Endothelial cell of umbilical vein (primary cell): ENCODE measurements around the gene CTU2. TPM values are rescaled to one million over a fixed set of nuclear protein-coding genes. Genes with fewer than 3 reads are reported as not detected.

ENCODE experiments used
- BruUV-seq: library from RNA; stranded (reverse); fragments of 400-500 nt; replicated peaks from 2 replicates; lab custom pipeline; 2021; lab: Mats Ljungman, UMichigan
- CTCF ChIA-PET: fragments of 300-600, 350-600 bp; sonication (Branson Sonifier 250); formaldehyde crosslinking; loops from one replicate; lab custom pipeline; 2021; ENCODE audit warnings: antibody characterized with exemption, inconsistent platforms; lab: Charles Lee
- POLR2A ChIA-PET: fragments of 300-600, 350-600 bp; sonication (Branson Sonifier 250); formaldehyde crosslinking; loops from one replicate; lab custom pipeline; 2021; ENCODE audit warnings: antibody characterized with exemption, inconsistent platforms; lab: Charles Lee
- DNase-seq: peaks from one replicate; pipeline ENCODE4 v3.0.0-alpha.2; 2011; ENCODE audit warnings: low read depth, low spot score
- FAIRE-seq: peaks from 2 replicates; lab custom pipeline; 2011; peaks lifted over from hg19 to GRCh38; lab: Jason Lieb, UNC
- H2AFZ ChIP-seq: 2 replicates; pipeline ENCODE4 v1.6.0; 2012; ENCODE audit warnings: low read depth, low read length, control low read depth, inconsistent platforms
- H3K27ac ChIP-seq: 2 replicates; pipeline ENCODE4 v1.5.1; 2011; ENCODE audit warnings: low read depth, mild to moderate bottlenecking, control low read depth, low read length, moderate library complexity; ENCODE audit not compliant: insufficient read depth
- H3K27me3 ChIP-seq, 2 experiments: 2 replicates each; pipeline versions ENCODE4 v1.6.0 to v1.6.1; 2011; ENCODE audit warnings: low read length in 2 of 2, mixed read lengths in 1 of 2; ENCODE audit not compliant: control insufficient read depth in 2 of 2, insufficient read depth in 2 of 2
- H3K36me3 ChIP-seq, 2 experiments: 2 replicates in 1 of 2; 3 replicates in 1 of 2; pipeline ENCODE4 v1.5.1; 2011; ENCODE audit warnings: low read length in 2 of 2, mild to moderate bottlenecking in 1 of 2, moderate library complexity in 1 of 2; ENCODE audit not compliant: control insufficient read depth in 2 of 2, insufficient read depth in 2 of 2; ENCODE audit errors: extremely low read depth in 1 of 2
- H3K4me1 ChIP-seq: 3 replicates; pipeline ENCODE4 v1.5.1; 2011; ENCODE audit warnings: mild to moderate bottlenecking, low read length; ENCODE audit not compliant: control insufficient read depth, insufficient read depth; ENCODE audit errors: extremely low read depth
- H3K4me2 ChIP-seq: 2 replicates; pipeline ENCODE4 v1.6.1; 2011; ENCODE audit warnings: low read length, control low read depth, mixed read lengths; ENCODE audit not compliant: insufficient read depth
- H3K4me3 ChIP-seq, 3 experiments: fragments of 200-600 bp in 1 of 3; sonication (generic), shearing (Covaris generic) in 1 of 3; replicated peaks in 1 of 3; 2 replicates each; pipeline ENCODE4 v1.5.1; 2011 to 2016; ENCODE audit warnings: control low read depth in 3 of 3, low read length in 3 of 3, mild to moderate bottlenecking in 2 of 3, inconsistent platforms in 1 of 3, low read depth in 1 of 3, moderate library complexity in 1 of 3; ENCODE audit not compliant: insufficient read depth in 1 of 3
- H3K79me2 ChIP-seq: 2 replicates; pipeline ENCODE4 v1.6.0; 2012; ENCODE audit warnings: low read length, inconsistent platforms; ENCODE audit not compliant: control insufficient read depth, insufficient read depth
- H3K9ac ChIP-seq: replicated peaks from 2 replicates; pipeline ENCODE3; 2011; ENCODE audit warnings: low read length, control low read depth; ENCODE audit not compliant: insufficient read depth; ENCODE audit errors: extremely low read depth
- H3K9me1 ChIP-seq: replicated peaks from 3 replicates; pipeline ENCODE4 v1.6.0; 2011; ENCODE audit warnings: mild to moderate bottlenecking, low read length; ENCODE audit not compliant: control insufficient read depth, insufficient read depth; ENCODE audit errors: extremely low read depth
- H3K9me3 ChIP-seq: replicated peaks from 2 replicates; pipeline ENCODE4 v1.5.1; 2012; ENCODE audit warnings: low read length, inconsistent platforms; ENCODE audit not compliant: control insufficient read depth, insufficient read depth
- H4K20me1 ChIP-seq: replicated peaks from 2 replicates; pipeline ENCODE3; 2011; ENCODE audit warnings: mild to moderate bottlenecking, low read length; ENCODE audit not compliant: control insufficient read depth, insufficient read depth; ENCODE audit errors: extremely low read depth
- EZH2 ChIP-seq: IDR thresholded peaks from 2 replicates; pipeline ENCODE4 v1.6.1; 2012; ENCODE audit warnings: borderline replicate concordance, low read depth, mild to moderate bottlenecking, moderate library complexity, low read length, inconsistent platforms; ENCODE audit not compliant: severe bottlenecking
- FOS ChIP-seq: IDR thresholded peaks from 2 replicates; pipeline ENCODE4 v1.6.1; 2011; ENCODE audit warnings: mild to moderate bottlenecking, low read length, moderate library complexity, borderline replicate concordance; ENCODE audit not compliant: insufficient read depth
- GATA2 ChIP-seq: IDR thresholded peaks from 2 replicates; pipeline ENCODE4 v1.7.0; 2011; ENCODE audit warnings: low read depth, mild to moderate bottlenecking, moderate library complexity, mixed read lengths, low read length; ENCODE audit not compliant: insufficient read length, insufficient read depth
- JUN ChIP-seq: IDR thresholded peaks from 2 replicates; pipeline ENCODE4 v1.6.1; 2011; ENCODE audit warnings: borderline replicate concordance, low read depth; ENCODE audit not compliant: insufficient read length, insufficient read depth
- MYC ChIP-seq: IDR thresholded peaks from one replicate; pipeline ENCODE4 v1.6.1; 2011; ENCODE audit warnings: mild to moderate bottlenecking, low read depth, low read length
- POLR2A ChIP-seq: IDR thresholded peaks from 2 replicates; pipeline ENCODE4 v1.6.1; 2012; ENCODE audit warnings: low read depth, mild to moderate bottlenecking, control low read depth, low read length
- POLR2AphosphoS5 ChIP-seq: IDR thresholded peaks from 2 replicates; pipeline ENCODE4 v1.6.1; 2012; ENCODE audit warnings: low read depth, mild to moderate bottlenecking, control low read depth, low read length, moderate library complexity; ENCODE audit not compliant: insufficient read depth
- dilution Hi-C: fragments of 300-500 bp; cut with MboI; formaldehyde crosslinking; loops from one replicate; pipeline ENCODE4 v1.15.0; 2019; ENCODE audit warnings: low sequenced_read_pairs; ENCODE audit not compliant: extremely low pct_ligation_motif_present
- intact Hi-C: fragments of 100-400 bp; cut with micrococcal nuclease; formaldehyde crosslinking; loops from one replicate; pipeline ENCODE4 v1.10.0; 2022
- polyA plus RNA-seq, 4 experiments: library from polyadenylated mRNA; depleted of rRNA in 3 of 4; stranded (reverse) in 3 of 4; unstranded in 1 of 4; fragments of >200 nt; gene quantifications; 2 replicates each; pipeline versions ENCODE4 v1.2.1 to v1.2.3, GENCODE V29; 2011 to 2012; ENCODE audit warnings: missing spikeins in 1 of 4
- total RNA-seq: library from RNA; stranded (reverse); gene quantifications from 2 replicates; pipeline ENCODE4 v1.2.3, GENCODE V29; 2021
- TF ChIP-seq, protein P1 (sequence below): IDR thresholded peaks from 2 replicates; pipeline ENCODE4 v1.6.1; 2011; ENCODE audit not compliant: insufficient read depth, insufficient read length
- TF ChIP-seq, protein P2 (sequence below), 2 donors: IDR thresholded peaks; 1 replicate in 1 of 2; 2 replicates in 1 of 2; pipeline ENCODE4 v1.5.1; 2011; ENCODE audit warnings: low read length in 2 of 2, mild to moderate bottlenecking in 2 of 2, moderate library complexity in 2 of 2, control low read depth in 1 of 2, inconsistent platforms in 1 of 2, low read depth in 1 of 2; ENCODE audit not compliant: insufficient read depth in 1 of 2; ENCODE audit errors: extremely low read depth in 1 of 2

The CTU2 gene
- total and polyA plus RNA-seq, 2 donors (not counting 3 experiments of a cell fraction or from before 2014, with no cell fraction given), result 26.1 to 33.7 TPM

DNA sequence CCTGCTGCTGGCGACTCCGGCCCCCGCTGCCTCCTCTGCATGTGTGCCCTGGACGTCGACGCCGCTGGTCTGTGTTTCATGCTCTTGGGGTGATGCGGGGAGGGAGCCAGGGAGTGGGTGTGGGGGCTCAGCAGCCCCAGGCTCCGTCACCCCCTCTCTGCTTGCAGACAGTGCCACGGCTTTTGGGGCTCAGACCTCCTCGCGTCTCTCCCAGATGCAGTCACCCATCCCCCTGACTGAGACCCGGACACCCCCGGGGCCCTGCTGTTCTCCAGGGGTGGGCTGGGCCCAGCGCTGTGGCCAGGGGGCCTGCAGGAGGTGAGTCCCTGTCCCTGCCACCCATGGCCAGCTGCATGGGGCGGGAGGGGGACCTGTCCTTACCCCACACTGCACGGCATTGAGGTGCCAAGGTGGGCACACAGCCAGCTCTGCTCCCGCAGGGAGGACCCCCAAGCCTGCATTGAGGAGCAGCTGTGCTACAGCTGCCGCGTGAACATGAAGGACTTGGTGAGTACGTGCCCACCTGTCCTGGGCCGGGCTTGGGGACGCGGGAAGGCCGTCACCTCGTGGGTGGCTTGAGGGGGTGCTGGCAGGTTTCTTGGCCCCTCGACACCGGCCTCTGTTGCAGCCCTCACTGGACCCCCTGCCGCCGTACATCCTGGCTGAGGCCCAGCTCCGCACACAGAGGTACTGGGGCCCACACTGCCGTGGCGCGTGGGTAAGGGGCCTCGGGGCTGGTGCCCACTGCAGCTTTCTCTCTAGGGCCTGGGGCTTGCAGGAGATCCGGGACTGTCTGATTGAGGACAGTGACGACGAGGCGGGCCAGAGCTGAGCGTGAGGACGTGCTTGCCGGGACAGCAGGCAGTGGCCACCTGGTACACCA, 8.4 kb downstream of the CTU2 start:
- TF ChIP-seq POLR2AphosphoS5 (no peak), JUN (no peak), GATA2 (no peak), MYC (no peak), EZH2 (no peak), FOS (no peak), POLR2A (no peak)
- TF ChIP-seq, protein P1, sequence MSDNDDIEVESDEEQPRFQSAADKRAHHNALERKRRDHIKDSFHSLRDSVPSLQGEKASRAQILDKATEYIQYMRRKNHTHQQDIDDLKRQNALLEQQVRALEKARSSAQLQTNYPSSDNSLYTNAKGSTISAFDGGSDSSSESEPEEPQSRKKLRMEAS, result no peak
- TF ChIP-seq, protein P2, sequence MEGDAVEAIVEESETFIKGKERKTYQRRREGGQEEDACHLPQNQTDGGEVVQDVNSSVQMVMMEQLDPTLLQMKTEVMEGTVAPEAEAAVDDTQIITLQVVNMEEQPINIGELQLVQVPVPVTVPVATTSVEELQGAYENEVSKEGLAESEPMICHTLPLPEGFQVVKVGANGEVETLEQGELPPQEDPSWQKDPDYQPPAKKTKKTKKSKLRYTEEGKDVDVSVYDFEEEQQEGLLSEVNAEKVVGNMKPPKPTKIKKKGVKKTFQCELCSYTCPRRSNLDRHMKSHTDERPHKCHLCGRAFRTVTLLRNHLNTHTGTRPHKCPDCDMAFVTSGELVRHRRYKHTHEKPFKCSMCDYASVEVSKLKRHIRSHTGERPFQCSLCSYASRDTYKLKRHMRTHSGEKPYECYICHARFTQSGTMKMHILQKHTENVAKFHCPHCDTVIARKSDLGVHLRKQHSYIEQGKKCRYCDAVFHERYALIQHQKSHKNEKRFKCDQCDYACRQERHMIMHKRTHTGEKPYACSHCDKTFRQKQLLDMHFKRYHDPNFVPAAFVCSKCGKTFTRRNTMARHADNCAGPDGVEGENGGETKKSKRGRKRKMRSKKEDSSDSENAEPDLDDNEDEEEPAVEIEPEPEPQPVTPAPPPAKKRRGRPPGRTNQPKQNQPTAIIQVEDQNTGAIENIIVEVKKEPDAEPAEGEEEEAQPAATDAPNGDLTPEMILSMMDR (IDR thresholded peaks at IDR 0.05; ENCODE audit: extremely low read depth in 1 of 2, insufficient read depth in 1 of 2, low read depth in 1 of 2, low read length in 2 of 2), result no peak
- no TSS peak for BruUV-seq
- Histone ChIP-seq H3K4me1 (no peaks in the 10 kb centered on the region), H3K9me1 (no peaks in the 10 kb centered on the region), H3K79me2 (peaks cover 2% of the 10 kb centered on the region), H3K9ac (no peak overlapping the region), H4K20me1 (no peaks in the 10 kb centered on the region), H3K4me3 (no peak overlapping the region), H3K4me2 (no peak overlapping the region), H3K36me3 (peaks cover 21 to 57% of the 10 kb centered on the region in 2 experiments), H3K27ac (no peak overlapping the region), H3K27me3 (no peaks in the 10 kb centered on the region), H2AFZ (no peak overlapping the region), H3K9me3 (no peaks in the 10 kb centered on the region)
- ChIA-PET CTCF (interaction anchor here (2.2 to 2.3 kb wide), 2 partner anchors 23 kb away, joined by 9 to 10 read pairs; no protein-coding TSS in a partner anchor), POLR2A (no interaction called here)
- FAIRE-seq (no peak), DNase-seq (no peak)
- intact Hi-C loops (no loop called here), dilution Hi-C loops (no loop called here)
